ENCODE results near the gene RTCB. TPM values are rescaled to one million over a fixed set of nuclear protein-coding genes. Genes with fewer than 3 reads are reported as not detected.

RTCB gene
- total RNA-seq, 1 experiment from 2014 or later, result 101 TPM

GRCh38 chr22:32423664-32424063 is 11.6 kb upstream of the RTCB start:
- Mint-ChIP-seq H3K4me1 (peaks cover 5 to 6% of the 10 kb centered on the region in 2 experiments; a peak in 2 of 4 replicates), H3K27ac (no peak overlapping the region), H3K27me3 (ENCODE audit: low read depth) (peaks cover 94% of the 10 kb centered on the region), H3K4me3 (no peak overlapping the region), H3K36me3 (ENCODE audit: insufficient read depth in 1 of 3, low read depth in 3 of 3) (no peaks in the 10 kb centered on the region), H3K9me3 (no peaks in the 10 kb centered on the region)
- TF ChIP-seq CTCF (conservative IDR thresholded peaks at IDR 0.05), result no peak
- Histone ChIP-seq H3K9me3 (ENCODE audit: control insufficient read depth, low read depth, low read length) (no peaks in the 10 kb centered on the region), H3K4ac (ENCODE audit: low read depth, low read length) (no peak overlapping the region), H4K20me1 (ENCODE audit: control insufficient read depth, insufficient read depth, insufficient read length) (no peaks in the 10 kb centered on the region), H3K14ac (ENCODE audit: insufficient read depth, low read length) (no peak overlapping the region), H2BK20ac (ENCODE audit: low read depth, low read length, poor library complexity, severe bottlenecking) (no peak overlapping the region), H3K23me2 (ENCODE audit: insufficient read length, low read depth, low read length, poor library complexity, severe bottlenecking) (no peaks in the 10 kb centered on the region), H3T11ph (ENCODE audit: low read length) (no peak overlapping the region), H3K18ac (ENCODE audit: insufficient read length, low read depth, low read length) (no peak overlapping the region), H2BK120ac (ENCODE audit: low read depth, low read length, poor library complexity, severe bottlenecking) (no peak overlapping the region), H3K79me2 (ENCODE audit: insufficient read depth, low read length) (no peaks in the 10 kb centered on the region), H3K27me3 (ENCODE audit: insufficient read depth, low read length) (no peaks in the 10 kb centered on the region; the same call in 1 of the 2 replicates), H2AK5ac (ENCODE audit: insufficient read length, low read length) (no peak overlapping the region), H3K79me1 (ENCODE audit: insufficient read depth, low read depth, low read length, poor library complexity, severe bottlenecking) (no peaks in the 10 kb centered on the region), H3K27ac (ENCODE audit: insufficient read length, low read depth, low read length) (no peak overlapping the region), H3K56ac (ENCODE audit: insufficient read length, low read depth, low read length) (no peak overlapping the region), H4K8ac (replicated peaks; ENCODE audit: insufficient read length, low read depth, low read length) (no peak overlapping the region), H4K91ac (ENCODE audit: insufficient read length, low read depth, low read length) (no peak overlapping the region), H3K23ac (ENCODE audit: insufficient read length, low read depth, low read length) (no peak overlapping the region), H2AFZ (ENCODE audit: low read length) (no peak overlapping the region), H4K5ac (ENCODE audit: insufficient read length, low read depth, low read length) (no peak overlapping the region), H2BK15ac (ENCODE audit: low read depth, low read length) (no peak overlapping the region), H3K4me1 (ENCODE audit: insufficient read depth, low read length) (no peaks in the 10 kb centered on the region), H2BK5ac (ENCODE audit: insufficient read length, low read length) (no peak overlapping the region), H3K9ac (ENCODE audit: extremely low read depth, insufficient read length, low read length) (no peak overlapping the region), H2BK12ac (ENCODE audit: insufficient read length, low read depth, low read length) (no peak overlapping the region), H3K4me2 (ENCODE audit: insufficient read depth, insufficient read length, low read length) (no peak overlapping the region)
- no peak for DNase-seq
- WGBS (ENCODE audit: extremely low coverage, insufficient read length, low lambda C conversion rate), result no CpG with 5 or more reads among the region's 1 CpG

All from H9 (cell line).